VCaP (cell line): ENCODE measurements around the gene METTL16.

Experiments
- H3K27ac ChIP-seq: fragments of 450-650 bp; 2 replicates; pipeline ENCODE4 v1.5.1; 2017
- CTCF ChIP-seq: fragments of 450-650 bp; conservative IDR thresholded peaks from 2 replicates; pipeline ENCODE4 v1.5.1; 2017; ENCODE audit warnings: mild to moderate bottlenecking, moderate library complexity

The METTL16 gene

GRCh38 chr17:2377659-2378058 lies 134.0 kb downstream of the METTL16 start:
- H3K27ac ChIP-seq = no peak overlapping the region
- no peak for TF ChIP-seq CTCF

GRCh38 chr17:2376107-2376506 lies 135.6 kb downstream of the METTL16 start:
- no peak for TF ChIP-seq CTCF
- no peak overlapping the region for H3K27ac ChIP-seq

GRCh38 chr17:2375406-2375805 lies 136.3 kb downstream of the METTL16 start:
- TF ChIP-seq CTCF = no peak
- H3K27ac ChIP-seq = peak overlapping the region; percentile 44; the same call in 1 of the 2 replicates

- TF ChIP-seq CTCF = no peak
- H3K27ac ChIP-seq = peak overlapping the region; percentile 44; the same call in 1 of the 2 replicates
Measured at GRCh38 chr17:2374549-2375285, 137.0 kb downstream of the METTL16 start.

- no peak for TF ChIP-seq CTCF
Measured at GRCh38 chr17:2373179-2373578, 138.5 kb downstream of the METTL16 start.

GRCh38 chr17:2372681-2373080 lies 139.0 kb downstream of the METTL16 start:
- H3K27ac ChIP-seq = no peak overlapping the region
- TF ChIP-seq CTCF = no peak

More at GRCh38 chr17:2373179-2373578, 138.5 kb downstream of the METTL16 start:
- H3K27ac ChIP-seq = no peak overlapping the region

- no peak for TF ChIP-seq CTCF
- no peak overlapping the region for H3K27ac ChIP-seq
Measured at GRCh38 chr17:2372180-2372579, 139.5 kb downstream of the METTL16 start.
